Prostate gland (tissue), 2 donors: ENCODE data around the gene SASS6. TPM values are rescaled to one million over a fixed set of nuclear protein-coding genes. Genes with fewer than 3 reads are reported as not detected.

Source experiments
- DNase-seq: peaks from one replicate; pipeline ENCODE4 v3.0.0-alpha.2; 2019; ENCODE audit warnings: low spot score
- H3K27ac ChIP-seq, 2 donors: fragments of 200-600 bp; sonication (generic); 2 replicates each; pipeline ENCODE4 v1.5.1; 2017 to 2019
- H3K27me3 ChIP-seq: fragments of 200-600 bp; sonication (generic); replicated peaks from 2 replicates; pipeline ENCODE4 v1.5.1; 2019; ENCODE audit not compliant: insufficient read depth
- H3K36me3 ChIP-seq, 2 donors: fragments of 200-600 bp; sonication (generic); 1 replicate in 1 of 2; 2 replicates in 1 of 2; pipeline versions ENCODE4 v1.5.1 to v1.8.1; 2017 to 2019
- H3K4me1 ChIP-seq: fragments of 200-600 bp; sonication (generic); replicated peaks from 2 replicates; pipeline ENCODE4 v1.5.1; 2019
- H3K4me3 ChIP-seq, 2 donors: fragments of 200-600 bp; sonication (generic); 2 replicates each; pipeline ENCODE4 v1.5.1; 2017 to 2019
- H3K9me3 ChIP-seq: fragments of 200-600 bp; sonication (generic); 2 replicates; pipeline ENCODE4 v1.5.1; 2017
- POLR2A ChIP-seq: fragments of 450-650 bp; IDR thresholded peaks from one replicate; pipeline ENCODE4 v1.6.1; 2016; ENCODE audit warnings: antibody characterized with exemption, mild to moderate bottlenecking
- POLR2AphosphoS5 ChIP-seq: sonication (generic); formaldehyde crosslinking; IDR thresholded peaks from one replicate; pipeline ENCODE4 v1.6.1; 2017; ENCODE audit warnings: antibody characterized with exemption
- WGBS: methylation state at CpG from one replicate; pipeline ENCODE4 v1.1.5; 2018; 5-methylcytosine and 5-hydroxymethylcytosine counted together
- intact Hi-C: fragments of 100-400 bp; cut with DNase I; formaldehyde crosslinking; loops from one replicate; pipeline ENCODE4 v1.14.2; 2022
- total RNA-seq, 2 donors: library from RNA; depleted of rRNA; stranded (reverse); fragments of >200 nt; gene quantifications; one replicate each; pipeline ENCODE4 v1.1.0, GENCODE V29; 2016
- TF ChIP-seq, protein P1 (sequence below), 4 experiments: fragments of 200-600 bp in 2 of 4; fragments of 450-650 bp in 2 of 4; sonication (generic) in 2 of 4; IDR thresholded peaks; 1 replicate in 3 of 4; 2 replicates in 1 of 4; pipeline ENCODE4 v1.5.1; 2016 to 2019; ENCODE audit warnings: antibody characterized with exemption in 4 of 4, mild to moderate bottlenecking in 2 of 4, moderate library complexity in 2 of 4

The SASS6 gene, protein sequence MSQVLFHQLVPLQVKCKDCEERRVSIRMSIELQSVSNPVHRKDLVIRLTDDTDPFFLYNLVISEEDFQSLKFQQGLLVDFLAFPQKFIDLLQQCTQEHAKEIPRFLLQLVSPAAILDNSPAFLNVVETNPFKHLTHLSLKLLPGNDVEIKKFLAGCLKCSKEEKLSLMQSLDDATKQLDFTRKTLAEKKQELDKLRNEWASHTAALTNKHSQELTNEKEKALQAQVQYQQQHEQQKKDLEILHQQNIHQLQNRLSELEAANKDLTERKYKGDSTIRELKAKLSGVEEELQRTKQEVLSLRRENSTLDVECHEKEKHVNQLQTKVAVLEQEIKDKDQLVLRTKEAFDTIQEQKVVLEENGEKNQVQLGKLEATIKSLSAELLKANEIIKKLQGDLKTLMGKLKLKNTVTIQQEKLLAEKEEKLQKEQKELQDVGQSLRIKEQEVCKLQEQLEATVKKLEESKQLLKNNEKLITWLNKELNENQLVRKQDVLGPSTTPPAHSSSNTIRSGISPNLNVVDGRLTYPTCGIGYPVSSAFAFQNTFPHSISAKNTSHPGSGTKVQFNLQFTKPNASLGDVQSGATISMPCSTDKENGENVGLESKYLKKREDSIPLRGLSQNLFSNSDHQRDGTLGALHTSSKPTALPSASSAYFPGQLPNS
- total RNA-seq: 1 to 10 TPM; 4.0 to 6.2 TPM

DNA sequence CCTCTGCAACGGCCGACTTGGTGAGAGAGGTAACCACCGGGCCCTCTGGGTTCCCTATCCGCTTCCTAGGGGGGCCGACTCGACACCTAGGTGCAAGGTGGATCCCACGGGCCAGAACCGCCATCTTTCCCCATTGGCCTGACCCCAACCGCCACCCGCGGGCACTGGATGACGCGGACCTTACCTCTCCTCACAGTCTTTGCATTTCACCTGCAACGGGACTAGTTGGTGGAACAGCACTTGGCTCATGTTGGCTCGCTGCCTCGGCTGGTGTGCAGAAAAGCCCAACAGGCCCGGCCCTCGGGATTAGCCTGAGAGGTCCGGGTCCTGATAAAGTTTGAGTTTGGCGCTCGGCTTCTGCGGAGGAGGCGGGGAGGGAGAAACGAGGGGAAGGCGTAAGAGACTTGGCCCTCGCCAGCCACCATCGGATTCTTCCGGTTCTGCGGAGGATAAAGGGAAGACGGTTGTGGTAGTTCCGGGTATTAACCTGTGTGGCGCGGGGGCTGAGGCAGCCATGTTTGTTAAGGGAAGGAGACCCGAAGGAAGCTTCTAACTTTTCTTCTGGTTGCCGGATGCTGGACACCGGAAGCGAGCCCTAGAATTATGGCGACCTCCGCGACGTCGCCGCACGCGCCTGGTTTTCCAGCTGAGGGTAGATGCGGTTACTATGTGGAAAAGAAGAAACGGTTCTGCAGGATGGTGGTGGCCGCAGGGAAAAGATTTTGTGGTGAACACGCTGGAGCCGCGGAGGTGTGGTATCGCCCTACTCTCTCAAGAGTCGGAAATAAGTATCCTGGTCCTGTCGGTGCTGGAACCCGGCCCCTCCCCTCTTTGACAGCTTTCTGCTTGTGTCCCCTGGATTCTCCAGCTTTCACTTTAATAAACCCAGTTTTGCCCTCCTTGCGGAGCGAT is at the start of gene SASS6, which contains the start of gene TRMT13:
Gene SASS6 (minus strand): TSS at position 365 of the 912 bp plus-strand sequence. CDS start 116 bp downstream, at position 249.
Gene TRMT13 (plus strand): TSS at position 598 of the 912 bp plus-strand sequence. CDS start 6 bp downstream, at position 604.
- Histone ChIP-seq H3K27me3 (no peaks in the 10 kb centered on the region), H3K27ac (peak within 1 kb of the TSS; percentile 66 to 68), H3K9me3 (no peaks in the 10 kb centered on the region), H3K4me1 (no peaks in the 10 kb centered on the region), H3K36me3 (no peaks in the 10 kb centered on the region), H3K4me3 (peak within 1 kb of the TSS; percentile 59 to 71)
- peak; percentile 98 for DNase-seq
- intact Hi-C loops: loop anchor here (5.0 to 10.0 kb wide), 5 partner anchors 96 to 762 kb away; partner anchors contain the start of genes EXTL2 and SLC30A7
- peak; percentile 98 for TF ChIP-seq POLR2AphosphoS5
- TF ChIP-seq, protein P1, sequence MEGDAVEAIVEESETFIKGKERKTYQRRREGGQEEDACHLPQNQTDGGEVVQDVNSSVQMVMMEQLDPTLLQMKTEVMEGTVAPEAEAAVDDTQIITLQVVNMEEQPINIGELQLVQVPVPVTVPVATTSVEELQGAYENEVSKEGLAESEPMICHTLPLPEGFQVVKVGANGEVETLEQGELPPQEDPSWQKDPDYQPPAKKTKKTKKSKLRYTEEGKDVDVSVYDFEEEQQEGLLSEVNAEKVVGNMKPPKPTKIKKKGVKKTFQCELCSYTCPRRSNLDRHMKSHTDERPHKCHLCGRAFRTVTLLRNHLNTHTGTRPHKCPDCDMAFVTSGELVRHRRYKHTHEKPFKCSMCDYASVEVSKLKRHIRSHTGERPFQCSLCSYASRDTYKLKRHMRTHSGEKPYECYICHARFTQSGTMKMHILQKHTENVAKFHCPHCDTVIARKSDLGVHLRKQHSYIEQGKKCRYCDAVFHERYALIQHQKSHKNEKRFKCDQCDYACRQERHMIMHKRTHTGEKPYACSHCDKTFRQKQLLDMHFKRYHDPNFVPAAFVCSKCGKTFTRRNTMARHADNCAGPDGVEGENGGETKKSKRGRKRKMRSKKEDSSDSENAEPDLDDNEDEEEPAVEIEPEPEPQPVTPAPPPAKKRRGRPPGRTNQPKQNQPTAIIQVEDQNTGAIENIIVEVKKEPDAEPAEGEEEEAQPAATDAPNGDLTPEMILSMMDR (IDR thresholded peaks at IDR 0.05): peak in 1 of 4 experiments; percentile 32
- no peak for TF ChIP-seq POLR2A
- under 1% methylated on average over 57 of the region's 57 CpGs for WGBS

DNA sequence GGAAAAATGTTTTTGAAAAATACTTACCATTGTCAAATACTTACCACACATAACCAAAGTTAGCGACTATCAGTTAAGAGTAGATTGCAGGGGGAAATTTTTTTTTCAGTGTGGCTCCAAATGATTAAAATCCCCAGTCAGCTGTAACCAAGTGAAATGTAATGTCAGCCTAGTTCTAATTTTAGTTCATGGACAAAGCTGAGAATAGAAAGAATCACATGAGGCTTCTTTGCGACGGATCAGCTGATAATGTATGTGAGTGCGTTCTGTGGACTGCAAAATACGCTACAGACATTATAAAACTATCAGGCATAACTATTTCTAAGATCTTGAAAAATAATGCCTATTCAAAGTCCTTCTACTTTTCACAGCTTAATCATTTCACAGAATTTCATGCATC is 45.4 kb upstream of the SASS6 start, which contains the start of gene LRRC39:
Gene LRRC39 (minus strand): TSS at position 166 of the 400 bp plus-strand sequence. CDS start 9,740 bp downstream, outside the sequence.
- H3K4me1 ChIP-seq: no peaks in the 10 kb centered on the region
- H3K9me3 ChIP-seq: no peaks in the 10 kb centered on the region
- no peak within 1 kb of the TSS for H3K27ac ChIP-seq
- no peaks in the 10 kb centered on the region for H3K27me3 ChIP-seq
- no peak within 1 kb of the TSS for H3K4me3 ChIP-seq
- WGBS: 70% methylated on average over 5 of the region's 5 CpGs
- TF ChIP-seq POLR2A: no peak
- TF ChIP-seq, protein P1 (IDR thresholded peaks at IDR 0.05): no peak
- intact Hi-C loops: no loop called here
- DNase-seq: no peak
- no peaks in the 10 kb centered on the region for H3K36me3 ChIP-seq

DNA sequence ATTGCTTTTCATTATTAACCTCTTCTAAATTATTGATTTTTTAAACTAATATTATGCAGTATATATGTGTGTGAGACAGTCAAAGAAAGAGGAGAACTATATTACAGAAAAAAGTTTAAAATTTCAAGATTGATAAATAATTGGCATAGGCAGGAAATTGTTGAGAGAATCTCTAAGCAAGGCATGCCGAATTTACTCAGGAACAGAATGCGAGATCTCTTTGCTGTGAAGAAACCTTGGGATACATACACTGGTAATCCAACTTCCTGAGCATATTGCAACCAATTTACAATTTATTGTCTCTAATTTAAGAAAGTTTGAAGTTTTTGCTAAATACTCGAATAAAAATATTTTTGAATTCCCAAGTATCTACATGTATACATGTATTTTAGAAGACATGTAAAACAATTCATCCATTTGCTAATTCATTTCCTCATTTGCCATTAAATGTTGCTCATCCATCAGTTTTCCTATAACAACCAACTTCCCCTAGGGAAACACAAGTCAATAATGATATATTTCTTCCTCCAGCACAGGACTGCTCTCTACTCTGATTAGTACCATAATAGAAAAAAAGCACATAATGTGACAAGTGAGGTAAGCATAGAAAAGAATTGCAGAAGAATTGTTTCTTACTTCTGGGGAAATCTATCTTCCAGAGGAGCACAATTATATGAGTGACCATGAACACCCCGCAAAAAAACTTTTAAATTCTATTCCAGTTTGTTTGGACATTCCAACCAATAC is 44.7 kb upstream of the SASS6 start:
- H3K27me3 ChIP-seq: no peaks in the 10 kb centered on the region
- H3K4me3 ChIP-seq: no peak overlapping the region
- intact Hi-C loops: no loop called here
- no peaks in the 10 kb centered on the region for H3K9me3 ChIP-seq
- no peaks in the 10 kb centered on the region for H3K36me3 ChIP-seq
- no peak for DNase-seq
- 95% methylated on average over 4 of the region's 4 CpGs for WGBS
- TF ChIP-seq POLR2AphosphoS5: no peak
- TF ChIP-seq, protein P1 (IDR thresholded peaks at IDR 0.05): no peak
- no peak for TF ChIP-seq POLR2A
- H3K4me1 ChIP-seq: no peaks in the 10 kb centered on the region
- H3K27ac ChIP-seq: no peak overlapping the region

DNA sequence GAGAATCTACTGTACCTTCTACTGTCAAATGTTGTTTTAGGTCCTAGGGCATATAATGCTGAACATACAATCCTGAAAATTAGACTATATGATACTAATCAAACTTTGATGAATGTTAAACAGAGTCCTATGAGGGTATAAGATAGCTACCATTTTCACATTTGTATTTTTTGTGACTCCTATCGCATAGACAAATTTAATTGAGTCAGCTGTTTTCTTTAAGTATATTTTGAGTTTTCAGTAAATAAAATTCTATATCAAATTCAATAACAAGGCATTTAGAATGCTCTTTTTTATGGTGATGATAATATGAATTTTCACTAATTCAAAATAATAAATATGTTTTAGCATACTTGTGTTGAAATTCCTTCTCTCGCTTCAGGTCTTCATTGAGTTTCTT is 35.3 kb upstream of the SASS6 start:
- no peak for DNase-seq

More for the DNA sequence above, 35.3 kb upstream of the SASS6 start:
- intact Hi-C loops: no loop called here
- no peak overlapping the region for H3K4me3 ChIP-seq
- no peaks in the 10 kb centered on the region for H3K36me3 ChIP-seq
- TF ChIP-seq POLR2A (no peak), POLR2AphosphoS5 (no peak)
- TF ChIP-seq, protein P1 (IDR thresholded peaks at IDR 0.05): no peak
- 93% methylated on average over 2 of the region's 2 CpGs for WGBS
- no peaks in the 10 kb centered on the region for H3K4me1 ChIP-seq
- no peak overlapping the region for H3K27ac ChIP-seq
- no peaks in the 10 kb centered on the region for H3K9me3 ChIP-seq
- H3K27me3 ChIP-seq: no peaks in the 10 kb centered on the region
